Caco-2 (cell line): Measurements from ENCODE around the gene ADGRD1. TPM values are rescaled to one million over a fixed set of nuclear protein-coding genes. Genes with fewer than 3 reads are reported as not detected.
A peak's percentile ranks its signal among the peaks of the same experiment; 100 is the strongest.

ENCODE experiments used
- BruUV-seq: library from RNA; stranded (reverse); fragments of 400-500 nt; replicated peaks from 2 replicates; lab custom pipeline; 2021; lab: Mats Ljungman, UMichigan
- CTCF ChIA-PET: fragments of 300-600 bp; sonication (Branson Sonifier 250); formaldehyde crosslinking; loops from one replicate; lab custom pipeline; 2022; ENCODE audit warnings: antibody characterized with exemption; lab: Charles Lee
- POLR2A ChIA-PET: fragments of 300-600 bp; sonication (Branson Sonifier 250); formaldehyde crosslinking; loops from one replicate; lab custom pipeline; 2022; ENCODE audit warnings: antibody characterized with exemption; lab: Charles Lee
- DNase-seq, 2 experiments: peaks; one replicate each; pipeline versions ENCODE4 v3.0.0 to v3.0.0-alpha.2; 2020 to 2022
- H3K27me3 ChIP-seq: replicated peaks from 2 replicates; pipeline ENCODE4 v1.6.0; 2011; ENCODE audit warnings: low read length; ENCODE audit not compliant: control insufficient read depth, insufficient read depth
- H3K36me3 ChIP-seq: 2 replicates; pipeline ENCODE4 v1.5.1; 2011; ENCODE audit warnings: low read length; ENCODE audit not compliant: control insufficient read depth, insufficient read depth
- H3K4me1 ChIP-seq: fragments of 250-450 bp; sonication (Bioruptor Pico); 2 replicates; pipeline ENCODE4 v1.5.1; 2020; ENCODE audit warnings: mild to moderate bottlenecking
- H3K4me3 ChIP-seq: 2 replicates; pipeline ENCODE4 v1.5.1; 2011; ENCODE audit warnings: low read depth, mild to moderate bottlenecking, control low read depth, low read length
- H3K9me3 ChIP-seq: fragments of 250-450 bp; sonication (Bioruptor Pico); 2 replicates; pipeline ENCODE4 v1.5.1; 2020; ENCODE audit warnings: mild to moderate bottlenecking, moderate library complexity
- H3K27ac Mint-ChIP-seq: one replicate; pipeline ENCODE4 v1.8.0; 2022; ENCODE audit warnings: mixed read lengths; ENCODE audit not compliant: unreplicated experiment
- H3K27me3 Mint-ChIP-seq: one replicate; pipeline ENCODE4 v1.8.0; 2022; ENCODE audit warnings: mixed read lengths; ENCODE audit not compliant: insufficient read depth, unreplicated experiment
- H3K36me3 Mint-ChIP-seq: one replicate; pipeline ENCODE4 v1.8.0; 2022; ENCODE audit warnings: mild to moderate bottlenecking, mixed read lengths; ENCODE audit not compliant: insufficient read depth, unreplicated experiment
- H3K4me1 Mint-ChIP-seq: one replicate; pipeline ENCODE4 v1.8.0; 2022; ENCODE audit warnings: low read depth, mixed read lengths; ENCODE audit not compliant: unreplicated experiment
- H3K4me3 Mint-ChIP-seq: one replicate; pipeline ENCODE4 v1.8.0; 2022; ENCODE audit warnings: mild to moderate bottlenecking, moderate library complexity, mixed read lengths; ENCODE audit not compliant: unreplicated experiment
- H3K9me3 Mint-ChIP-seq: one replicate; pipeline ENCODE4 v1.8.0; 2022; ENCODE audit warnings: mixed read lengths; ENCODE audit not compliant: unreplicated experiment
- CTCF ChIP-seq, 2 experiments: fragments of 200-600 bp in 1 of 2; IDR thresholded peaks; 1 replicate in 1 of 2; 2 replicates in 1 of 2; pipeline versions ENCODE4 v1.5.1 to v1.8.0; 2011 to 2022; ENCODE audit warnings: antibody characterized with exemption in 1 of 2, control low read depth in 1 of 2, inconsistent platforms in 1 of 2, low read depth in 1 of 2, low read length in 1 of 2, mild to moderate bottlenecking in 1 of 2, moderate library complexity in 1 of 2; ENCODE audit not compliant: insufficient read depth in 1 of 2, severe bottlenecking in 1 of 2, unreplicated experiment in 1 of 2
- intact Hi-C: fragments of 100-400 bp; cut with micrococcal nuclease; formaldehyde crosslinking; loops from one replicate; pipeline ENCODE4 v1.10.0; 2022; ENCODE audit not compliant: unreplicated experiment
- total RNA-seq: library from RNA; stranded (reverse); gene quantifications from 2 replicates; pipeline ENCODE4 v1.2.3, GENCODE V29; 2022

The ADGRD1 gene
- total RNA-seq, 1 experiment from 2014 or later: 3.6 TPM

- Histone ChIP-seq H3K27me3 (no peaks in the 10 kb centered on the region), H3K4me3 (no peak overlapping the region), H3K36me3 (no peaks in the 10 kb centered on the region), H3K9me3 (no peaks in the 10 kb centered on the region), H3K4me1 (no peaks in the 10 kb centered on the region)
- Mint-ChIP-seq H3K4me3 (no peak overlapping the region), H3K9me3 (no peaks in the 10 kb centered on the region), H3K27ac (peak overlapping the region; percentile 20), H3K4me1 (no peaks in the 10 kb centered on the region), H3K27me3 (peaks cover 4% of the 10 kb centered on the region), H3K36me3 (no peaks in the 10 kb centered on the region)
- DNase-seq: no peak
- intact Hi-C loops: no loop called here
- ChIA-PET CTCF (no interaction called here), POLR2A (no interaction called here)
- no TSS peak for BruUV-seq
- TF ChIP-seq CTCF (IDR thresholded peaks at IDR 0.05; ENCODE audit: insufficient read depth in 1 of 2, low read depth in 1 of 2, low read length in 1 of 2, severe bottlenecking in 1 of 2, unreplicated experiment in 1 of 2): no peak
Observed at GRCh38 chr12:131130311-131130911, 176.7 kb downstream of the ADGRD1 start.

- no peak for TF ChIP-seq CTCF (IDR thresholded peaks at IDR 0.05; ENCODE audit: insufficient read depth in 1 of 2, low read depth in 1 of 2, low read length in 1 of 2, severe bottlenecking in 1 of 2, unreplicated experiment in 1 of 2)
- Histone ChIP-seq H3K9me3 (no peaks in the 10 kb centered on the region), H3K27me3 (no peaks in the 10 kb centered on the region), H3K4me1 (no peaks in the 10 kb centered on the region), H3K36me3 (no peaks in the 10 kb centered on the region), H3K4me3 (no peak overlapping the region)
- ChIA-PET CTCF (interaction anchor here (2.6 kb wide), 1 partner anchor 214 kb away, joined by 28 read pairs; no protein-coding TSS in a partner anchor), POLR2A (no interaction called here)
- H3K9me3 Mint-ChIP-seq: no peaks in the 10 kb centered on the region
- no peak for DNase-seq
- no peaks in the 10 kb centered on the region for H3K4me1 Mint-ChIP-seq
- H3K27me3 Mint-ChIP-seq: peaks cover 4% of the 10 kb centered on the region
- no peaks in the 10 kb centered on the region for H3K36me3 Mint-ChIP-seq
- no peak overlapping the region for H3K4me3 Mint-ChIP-seq
- intact Hi-C loops: no loop called here
- no peak overlapping the region for H3K27ac Mint-ChIP-seq
- no TSS peak for BruUV-seq
Observed at GRCh38 chr12:131131077-131131807, 177.5 kb downstream of the ADGRD1 start.

- Mint-ChIP-seq H3K27me3 (peaks cover 4% of the 10 kb centered on the region), H3K4me1 (no peaks in the 10 kb centered on the region), H3K9me3 (no peaks in the 10 kb centered on the region), H3K27ac (no peak overlapping the region), H3K36me3 (no peaks in the 10 kb centered on the region), H3K4me3 (no peak overlapping the region)
- CTCF ChIA-PET: interaction anchor here (0.6 to 2.6 kb wide), 7 partner anchors 8 to 699 kb away, joined by 3 to 29 read pairs (median 4); no protein-coding TSS in a partner anchor
- intact Hi-C loops: loop anchor here (1.0 kb wide), 3 partner anchors 27 to 370 kb away; no protein-coding TSS in a partner anchor
- no peaks in the 10 kb centered on the region for H3K9me3 ChIP-seq
- no peak overlapping the region for H3K4me3 ChIP-seq
- TF ChIP-seq CTCF (IDR thresholded peaks at IDR 0.05; ENCODE audit: insufficient read depth in 1 of 2, low read depth in 1 of 2, low read length in 1 of 2, severe bottlenecking in 1 of 2, unreplicated experiment in 1 of 2): no peak
- POLR2A ChIA-PET: no interaction called here
- BruUV-seq: no TSS peak
- no peaks in the 10 kb centered on the region for H3K4me1 ChIP-seq
- DNase-seq: no peak
- no peaks in the 10 kb centered on the region for H3K36me3 ChIP-seq
- H3K27me3 ChIP-seq: no peaks in the 10 kb centered on the region
Observed at GRCh38 chr12:131131808-131132117, 178.1 kb downstream of the ADGRD1 start.
